ENCODE measurements around the gene KCNK6.

KCNK6 gene

DNA sequence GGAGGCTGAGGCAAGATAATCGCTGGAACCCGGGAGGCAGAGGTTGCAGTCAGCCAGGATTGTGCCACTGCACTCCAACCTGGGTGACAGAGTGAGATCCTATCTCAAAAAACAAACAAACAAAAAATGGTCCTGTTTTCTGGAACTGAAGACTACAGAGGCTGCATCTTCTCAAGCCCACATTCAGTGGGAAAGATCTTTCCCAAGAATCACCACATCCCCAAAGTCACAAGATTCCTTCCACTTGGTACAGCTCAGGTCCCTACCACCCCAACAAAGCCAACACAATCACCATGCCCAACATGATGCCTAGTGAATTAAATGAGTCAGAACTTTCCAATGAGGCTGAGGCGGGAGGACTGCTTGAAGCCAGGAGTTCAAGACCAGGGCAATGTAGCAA is 31.2 kb downstream of the KCNK6 start:
- Histone ChIP-seq H3K27ac (ENCODE audit: low read depth, low read length) (no peak overlapping the region), H3K27me3 (ENCODE audit: control insufficient read depth, insufficient read depth, low read length) (no peaks in the 10 kb centered on the region), H3K4me1 (ENCODE audit: control insufficient read depth, insufficient read depth, low read length) (no peaks in the 10 kb centered on the region), H3K9ac (ENCODE audit: low read length) (no peak overlapping the region), H3K4me3 (ENCODE audit: low read depth, low read length) (no peak overlapping the region), H3K9me3 (ENCODE audit: control insufficient read depth, insufficient read depth, low read depth, low read length) (no peaks in the 10 kb centered on the region), H3K36me3 (ENCODE audit: control insufficient read depth, insufficient read depth, low read length) (no peaks in the 10 kb centered on the region)

- Histone ChIP-seq H3K9ac (ENCODE audit: low read length) (no peak overlapping the region), H3K36me3 (ENCODE audit: control insufficient read depth, insufficient read depth, low read length) (no peaks in the 10 kb centered on the region), H3K4me3 (ENCODE audit: low read depth, low read length) (no peak overlapping the region), H3K27ac (ENCODE audit: low read depth, low read length) (no peak overlapping the region), H3K9me3 (ENCODE audit: control insufficient read depth, insufficient read depth, low read depth, low read length) (no peaks in the 10 kb centered on the region), H3K4me1 (ENCODE audit: control insufficient read depth, insufficient read depth, low read length) (no peaks in the 10 kb centered on the region), H3K27me3 (ENCODE audit: control insufficient read depth, insufficient read depth, low read length) (peaks cover 10% of the 10 kb centered on the region; the same call in 1 of the 2 replicates)
These were observed 32.3 kb downstream of the KCNK6 start for GRCh38 chr19:38351865-38352395.

- Histone ChIP-seq H3K9ac (ENCODE audit: low read length) (no peak overlapping the region), H3K27ac (ENCODE audit: low read depth, low read length) (no peak overlapping the region), H3K9me3 (ENCODE audit: control insufficient read depth, insufficient read depth, low read depth, low read length) (no peaks in the 10 kb centered on the region), H3K4me3 (ENCODE audit: low read depth, low read length) (no peak overlapping the region), H3K4me1 (ENCODE audit: control insufficient read depth, insufficient read depth, low read length) (no peaks in the 10 kb centered on the region), H3K36me3 (ENCODE audit: control insufficient read depth, insufficient read depth, low read length) (no peaks in the 10 kb centered on the region), H3K27me3 (ENCODE audit: control insufficient read depth, insufficient read depth, low read length) (peaks cover 11% of the 10 kb centered on the region; the same call in 1 of the 2 replicates)
These were observed 33.0 kb downstream of the KCNK6 start for GRCh38 chr19:38352611-38353010.

DNA sequence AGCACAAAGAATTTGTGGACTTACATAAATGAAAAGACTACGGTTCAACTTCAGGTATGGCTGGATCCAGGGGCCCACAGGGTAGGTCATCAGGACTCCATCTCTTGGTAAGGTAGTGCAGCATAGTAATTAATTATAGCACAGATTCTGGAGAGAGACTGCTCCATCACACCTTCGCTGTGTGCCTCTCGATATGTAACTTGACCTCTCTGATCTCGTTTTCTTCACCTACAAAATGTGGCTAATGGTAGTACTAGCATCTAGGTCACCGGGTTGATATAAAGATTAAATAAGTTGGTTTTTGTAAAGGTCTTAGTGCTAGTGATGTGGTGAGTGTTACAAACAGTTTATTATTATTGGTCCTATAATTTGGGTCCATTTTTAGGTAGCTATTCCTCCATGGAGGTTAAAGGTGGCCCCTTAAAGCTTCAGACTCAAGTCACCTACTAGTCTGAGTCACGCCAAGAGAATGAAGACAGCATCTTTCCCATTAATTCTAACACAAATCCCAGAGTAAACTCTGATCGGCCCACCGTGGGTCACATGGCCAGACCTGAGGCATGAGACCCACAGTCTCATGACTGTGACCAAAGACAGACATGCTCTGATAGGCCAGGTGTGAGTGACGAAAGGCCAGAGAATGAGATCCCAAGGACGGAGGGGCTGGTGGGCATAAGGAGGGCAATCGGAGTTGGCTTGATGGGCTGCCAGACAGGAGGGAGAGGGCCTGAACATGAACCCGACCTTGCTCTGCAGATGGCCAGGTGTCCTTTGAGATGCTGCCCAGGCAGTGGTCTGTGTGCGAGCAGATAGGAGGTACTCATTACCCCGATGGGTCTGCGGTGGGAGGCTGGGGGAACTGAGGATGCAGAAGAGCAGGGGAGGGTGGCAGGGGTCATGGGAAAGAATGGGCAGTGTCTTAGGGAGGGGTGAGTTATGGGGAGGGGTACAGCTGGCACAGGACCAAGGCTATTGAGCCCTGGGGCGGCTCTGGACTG is 36.4 kb downstream of the KCNK6 start:
- Histone ChIP-seq H3K9ac (ENCODE audit: low read length) (no peak overlapping the region), H3K36me3 (ENCODE audit: control insufficient read depth, insufficient read depth, low read length) (no peaks in the 10 kb centered on the region), H3K4me3 (ENCODE audit: low read depth, low read length) (no peak overlapping the region), H3K27ac (ENCODE audit: low read depth, low read length) (no peak overlapping the region), H3K9me3 (ENCODE audit: control insufficient read depth, insufficient read depth, low read depth, low read length) (no peaks in the 10 kb centered on the region), H3K27me3 (ENCODE audit: control insufficient read depth, insufficient read depth, low read length) (peaks cover 45% of the 10 kb centered on the region), H3K4me1 (ENCODE audit: control insufficient read depth, insufficient read depth, low read length) (no peaks in the 10 kb centered on the region)

DNA sequence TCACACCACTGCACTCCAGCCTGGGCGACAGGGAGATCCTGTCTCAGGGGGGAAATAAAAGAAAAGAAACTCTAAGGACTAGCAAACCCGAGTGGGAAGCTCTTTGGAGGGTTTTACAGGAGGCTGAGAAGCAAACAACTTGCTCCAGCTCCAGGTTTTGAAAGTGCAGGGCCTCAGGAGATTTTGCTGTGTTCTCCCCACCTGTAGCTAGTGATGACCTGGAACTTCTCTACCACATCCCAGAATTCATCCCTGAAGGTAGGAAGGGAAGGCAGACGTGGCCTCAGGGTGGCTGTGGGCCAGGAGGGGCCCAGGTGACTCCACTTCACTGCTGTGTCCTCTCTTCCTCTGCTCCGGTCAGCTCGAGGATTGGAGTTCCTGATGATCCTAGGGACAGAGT is 38.4 kb downstream of the KCNK6 start:
- H3K4me1 ChIP-seq (ENCODE audit: control insufficient read depth, insufficient read depth, low read length): 0 out of 2 replicates have a peak, but pooled peaks cover 5% of the 10 kb centered on the region
- no peak overlapping the region for H3K9ac ChIP-seq (ENCODE audit: low read length)
- no peak overlapping the region for H3K4me3 ChIP-seq (ENCODE audit: low read depth, low read length)
- no peak overlapping the region for H3K27ac ChIP-seq (ENCODE audit: low read depth, low read length)
- H3K27me3 ChIP-seq (ENCODE audit: control insufficient read depth, insufficient read depth, low read length): peaks cover 52% of the 10 kb centered on the region
- no peaks in the 10 kb centered on the region for H3K36me3 ChIP-seq (ENCODE audit: control insufficient read depth, insufficient read depth, low read length)
- no peaks in the 10 kb centered on the region for H3K9me3 ChIP-seq (ENCODE audit: control insufficient read depth, insufficient read depth, low read depth, low read length)

- Histone ChIP-seq H3K4me3 (ENCODE audit: low read depth, low read length) (no peak overlapping the region), H3K36me3 (ENCODE audit: control insufficient read depth, insufficient read depth, low read length) (no peaks in the 10 kb centered on the region), H3K27ac (ENCODE audit: low read depth, low read length) (no peak overlapping the region), H3K27me3 (ENCODE audit: control insufficient read depth, insufficient read depth, low read length) (peaks cover 52% of the 10 kb centered on the region), H3K4me1 (ENCODE audit: control insufficient read depth, insufficient read depth, low read length) (0 out of 2 replicates have a peak, but pooled peaks cover 5% of the 10 kb centered on the region), H3K9ac (ENCODE audit: low read length) (no peak overlapping the region), H3K9me3 (ENCODE audit: control insufficient read depth, insufficient read depth, low read depth, low read length) (no peaks in the 10 kb centered on the region)
These were observed 39.8 kb downstream of the KCNK6 start for GRCh38 chr19:38359242-38360021.

DNA sequence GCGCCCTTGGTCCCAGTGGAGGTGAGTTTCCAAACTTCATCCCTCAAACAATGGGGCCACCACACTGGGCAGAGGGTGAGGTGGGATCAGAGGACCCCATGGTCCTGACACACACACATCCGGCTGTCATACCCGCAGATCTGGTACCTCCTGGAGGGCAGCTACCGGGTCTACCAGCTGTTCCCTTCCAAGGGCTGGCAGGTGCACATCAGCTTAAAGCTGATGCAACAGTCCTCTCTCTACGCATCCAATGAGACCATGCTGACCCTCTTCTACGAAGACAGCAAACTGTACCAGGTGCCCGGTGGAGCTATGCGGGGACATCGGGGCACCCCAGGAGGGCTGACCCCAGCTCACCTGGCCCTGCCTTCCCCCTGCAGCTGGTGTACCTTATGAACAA is 40.7 kb downstream of the KCNK6 start:
- Histone ChIP-seq H3K27me3 (ENCODE audit: control insufficient read depth, insufficient read depth, low read length) (peaks cover 52% of the 10 kb centered on the region), H3K4me3 (ENCODE audit: low read depth, low read length) (no peak overlapping the region), H3K4me1 (ENCODE audit: control insufficient read depth, insufficient read depth, low read length) (0 out of 2 replicates have a peak, but pooled peaks cover 5% of the 10 kb centered on the region), H3K9me3 (ENCODE audit: control insufficient read depth, insufficient read depth, low read depth, low read length) (peaks cover 5% of the 10 kb centered on the region), H3K9ac (ENCODE audit: low read length) (no peak overlapping the region), H3K36me3 (ENCODE audit: control insufficient read depth, insufficient read depth, low read length) (no peaks in the 10 kb centered on the region), H3K27ac (ENCODE audit: low read depth, low read length) (no peak overlapping the region)

DNA sequence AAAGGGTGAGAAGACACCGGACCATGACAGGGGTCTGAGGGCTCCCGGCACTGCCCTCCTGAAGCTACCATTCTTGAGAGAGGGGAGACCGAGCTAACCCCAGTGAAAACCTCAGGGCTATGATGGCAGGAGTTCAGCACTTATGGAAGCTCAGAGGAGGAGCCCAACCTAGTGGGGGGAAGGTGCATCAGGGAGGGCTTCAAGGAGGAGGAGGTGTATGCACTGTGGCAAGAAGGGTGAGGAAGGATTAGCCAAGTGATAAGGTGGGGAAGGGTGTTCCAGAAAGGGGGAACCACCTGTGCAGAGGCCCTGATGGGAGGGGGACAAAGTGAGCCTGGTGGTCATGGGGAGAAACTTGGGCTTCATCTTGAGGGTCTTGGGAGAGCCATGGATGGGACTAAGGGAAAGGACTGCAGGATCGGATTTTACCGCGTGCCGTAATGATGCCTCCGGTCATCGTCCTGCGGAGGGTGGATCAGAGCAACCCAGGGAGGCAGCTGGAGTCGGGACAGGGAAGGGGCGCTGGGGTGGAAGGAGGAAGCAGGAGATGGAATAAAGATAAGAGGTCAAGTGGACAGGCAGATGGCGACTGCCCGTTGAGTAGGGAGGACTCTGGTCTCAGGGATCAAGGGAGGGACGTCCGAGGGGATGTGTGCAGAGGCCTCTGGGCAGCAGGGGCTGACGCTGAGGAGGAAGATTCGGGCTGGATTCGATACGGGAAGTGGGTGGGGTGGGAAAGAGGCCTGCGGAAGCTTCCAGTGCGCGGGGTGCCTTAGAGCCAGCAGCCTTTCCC is 41.4 kb downstream of the KCNK6 start:
- Histone ChIP-seq H3K4me3 (ENCODE audit: low read depth, low read length) (peak overlapping the region; percentile 93), H3K27ac (ENCODE audit: low read depth, low read length) (no peak overlapping the region), H3K36me3 (ENCODE audit: control insufficient read depth, insufficient read depth, low read length) (no peaks in the 10 kb centered on the region), H3K9me3 (ENCODE audit: control insufficient read depth, insufficient read depth, low read depth, low read length) (peaks cover 5% of the 10 kb centered on the region), H3K9ac (ENCODE audit: low read length) (peak overlapping the region; percentile 54), H3K27me3 (ENCODE audit: control insufficient read depth, insufficient read depth, low read length) (peaks cover 51% of the 10 kb centered on the region), H3K4me1 (ENCODE audit: control insufficient read depth, insufficient read depth, low read length) (0 out of 2 replicates have a peak, but pooled peaks cover 5% of the 10 kb centered on the region)

DNA sequence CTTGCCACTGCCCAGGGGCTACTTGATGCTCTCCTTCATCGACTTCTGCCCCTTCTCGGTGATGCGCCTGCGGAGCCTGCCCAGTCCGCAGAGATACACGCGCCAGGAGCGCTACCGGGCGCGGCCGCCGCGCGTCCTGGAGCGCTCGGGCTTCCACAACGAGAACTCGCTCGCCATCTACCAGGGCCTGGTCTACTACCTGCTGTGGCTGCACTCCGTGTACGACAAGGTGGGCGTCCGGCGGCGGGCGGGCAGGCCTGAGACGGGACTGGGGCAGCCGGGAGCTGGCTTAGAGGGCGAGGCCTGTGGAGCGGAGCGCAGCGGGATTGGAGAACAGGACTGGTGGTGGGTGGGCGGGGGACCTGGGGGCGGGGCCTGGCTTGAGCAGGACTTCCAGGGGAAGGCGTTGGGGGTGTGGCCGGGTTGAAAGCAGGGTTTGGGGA is 42.0 kb downstream of the KCNK6 start:
- Histone ChIP-seq H3K4me1 (ENCODE audit: control insufficient read depth, insufficient read depth, low read length) (0 out of 2 replicates have a peak, but pooled peaks cover 5% of the 10 kb centered on the region), H3K27me3 (ENCODE audit: control insufficient read depth, insufficient read depth, low read length) (peaks cover 44% of the 10 kb centered on the region), H3K36me3 (ENCODE audit: control insufficient read depth, insufficient read depth, low read length) (no peaks in the 10 kb centered on the region), H3K9ac (ENCODE audit: low read length) (peak overlapping the region; percentile 54), H3K27ac (ENCODE audit: low read depth, low read length) (no peak overlapping the region), H3K4me3 (ENCODE audit: low read depth, low read length) (peak overlapping the region; percentile 93), H3K9me3 (ENCODE audit: control insufficient read depth, insufficient read depth, low read depth, low read length) (peaks cover 5% of the 10 kb centered on the region)

Data from HUES6 (cell line).